K562 (cell line): ENCODE data around the gene ZNF652. TPM values are rescaled to one million over a fixed set of nuclear protein-coding genes. Genes with fewer than 3 reads are reported as not detected.

ENCODE experiments used
- DACH1 ChIP-seq: fragments of 450-650 bp; IDR thresholded peaks from 2 replicates; pipeline ENCODE4 v1.6.1; 2018; ENCODE audit not compliant: partially characterized antibody
- EZH2 ChIP-seq: IDR thresholded peaks from 2 replicates; pipeline ENCODE4 v1.6.1; 2012; ENCODE audit warnings: low read depth, mild to moderate bottlenecking, inconsistent platforms, low read length, borderline replicate concordance
- GTF2E2 ChIP-seq: fragments of 200-800 bp; sonication (Bioruptor generic); IDR thresholded peaks from 2 replicates; pipeline ENCODE4 v1.6.1; 2016; ENCODE audit warnings: missing genetic modification characterization, missing compliant biosample characterization
- HDGF ChIP-seq: fragments of 450-650 bp; IDR thresholded peaks from 2 replicates; pipeline ENCODE4 v1.6.1; 2016
- HNRNPLL ChIP-seq: fragments of 200-400 bp; formaldehyde crosslinking; IDR thresholded peaks from 2 replicates; pipeline ENCODE4 v1.6.1; 2017; ENCODE audit warnings: low read length, low read depth, mild to moderate bottlenecking; ENCODE audit not compliant: poor library complexity, severe bottlenecking
- MAFK ChIP-seq: IDR thresholded peaks from 2 replicates; pipeline ENCODE4 v1.6.1; 2011; ENCODE audit warnings: low read length, improper control_type of control experiment
- MEF2D ChIP-seq: conservative IDR thresholded peaks from 2 replicates; pipeline ENCODE4 v1.6.1; 2016; ENCODE audit warnings: low read depth, missing genetic modification characterization, missing compliant biosample characterization
- NCOA1 ChIP-seq: fragments of 450-650 bp; IDR thresholded peaks from 2 replicates; pipeline ENCODE4 v1.6.1; 2016; ENCODE audit warnings: low read depth
- NR0B1 ChIP-seq: fragments of 450-650 bp; IDR thresholded peaks from one replicate; pipeline ENCODE4 v1.6.1; 2018; ENCODE audit warnings: mild to moderate bottlenecking, moderate library complexity; ENCODE audit not compliant: partially characterized antibody
- POLR2AphosphoS5 ChIP-seq: IDR thresholded peaks from 2 replicates; pipeline ENCODE4 v1.6.1; 2011; ENCODE audit warnings: mild to moderate bottlenecking, low read depth, low read length, moderate library complexity; ENCODE audit not compliant: control insufficient read depth, insufficient read depth
- SMAD4 ChIP-seq: fragments of 250-450 bp; sonication (Bioruptor Pico); conservative IDR thresholded peaks from 2 replicates; pipeline ENCODE4 v1.8.0; 2021; ENCODE audit warnings: inconsistent platforms, mild to moderate bottlenecking, moderate library complexity
- SMARCA4 ChIP-seq: fragments of 450-650 bp; IDR thresholded peaks from 2 replicates; pipeline ENCODE4 v1.6.1; 2016
- SMARCE1 ChIP-seq: fragments of 450-650 bp; IDR thresholded peaks from 2 replicates; pipeline ENCODE4 v1.7.1; 2016; ENCODE audit warnings: mild to moderate bottlenecking
- USF2 ChIP-seq: sonication (generic); formaldehyde crosslinking; IDR thresholded peaks from 2 replicates; pipeline ENCODE4 v1.5.0; 2020; ENCODE audit warnings: missing genetic modification reagents
- ZNF277 ChIP-seq: fragments of 250-450 bp; sonication (Bioruptor Pico); IDR thresholded peaks from 2 replicates; pipeline ENCODE4 v1.8.0; 2022; ENCODE audit warnings: inconsistent platforms, mild to moderate bottlenecking, moderate library complexity, borderline replicate concordance
- ZNF75A ChIP-seq: fragments of 450-650 bp; formaldehyde crosslinking; IDR thresholded peaks from 2 replicates; pipeline ENCODE4 v1.4.0; 2020; ENCODE audit warnings: mild to moderate bottlenecking
- polyA plus RNA-seq, 8 experiments: library from polyadenylated mRNA; depleted of rRNA in 4 of 8; stranded (reverse) in 5 of 8; unstranded in 3 of 8; fragments of >200 nt; fragmentation: Nextera tagmentation in 2 of 8; fragmentation: Illumina TruSeq in 1 of 8; extraction: Ambion mirVana in 2 of 8; extraction: Trizol in 1 of 8; gene quantifications; 2 replicates each; pipeline versions ENCODE4 v1.2.1 to v1.2.3, GENCODE V29; 2011 to 2014; ENCODE audit warnings: inconsistent platforms in 1 of 8, missing spikeins in 1 of 8
- total RNA-seq, 7 experiments: library from RNA; depleted of rRNA in 6 of 7; stranded (reverse); fragments of >200 nt in 6 of 7; fragmentation: Illumina TruSeq in 2 of 7; extraction: Trizol in 2 of 7; gene quantifications; 2 replicates each; pipeline versions ENCODE4 v1.2.1 to v1.2.3, GENCODE V29; 2011 to 2021; ENCODE audit warnings: low replicate concordance in 1 of 7

Gene ZNF652
- total and polyA plus RNA-seq, 9 of the 15 experiments (the other 6 are each of a cell fraction or from before 2014, with no cell fraction given): 5.1 to 15.5 (median 7.8) TPM

DNA sequence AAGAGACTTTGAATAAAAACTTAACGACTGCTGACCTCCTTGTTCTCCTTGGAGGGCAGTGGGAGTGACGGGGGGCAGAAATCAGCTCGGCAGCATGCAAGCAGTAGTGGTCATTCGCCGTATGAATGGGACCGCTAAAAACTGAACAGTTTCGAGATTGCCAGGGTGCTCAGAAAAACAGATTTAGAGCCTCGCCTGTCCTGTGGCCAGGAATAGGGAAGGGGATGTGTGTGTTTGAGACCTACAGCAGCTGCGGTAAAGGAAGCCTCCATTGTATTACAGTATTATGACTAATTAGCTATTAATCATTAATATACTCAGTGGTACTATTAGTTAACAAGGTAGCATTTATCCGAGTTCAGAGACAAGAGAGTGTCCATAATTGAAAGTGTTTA is 670 bp upstream of the ZNF652 start (continued):
- TF ChIP-seq NR0B1 (no peak), HNRNPLL (peak; percentile 13), GTF2E2 (no peak), HDGF (0 out of 2 replicates have a peak, but pooled peaks have one; percentile 53), POLR2AphosphoS5 (no peak), SMAD4 (0 out of 2 replicates have a peak, but pooled peaks have one; percentile 5), ZNF277 (CRISPR knock-in tag) (no peak), SMARCA4 (0 out of 2 replicates have a peak, but pooled peaks have one; percentile 28), MEF2D (tag) (no peak), ZNF75A (no peak), DACH1 (peak; percentile 64), NCOA1 (peak; percentile 36; the same call in 1 of the 2 replicates), USF2 (no peak), SMARCE1 (peak; percentile 40; the same call in 1 of the 2 replicates), MAFK (no peak), EZH2 (no peak)
